ENCODE data around the gene HAUS7.
A peak's percentile ranks its signal among the peaks of the same experiment; 100 is the strongest.

The HAUS7 gene

DNA sequence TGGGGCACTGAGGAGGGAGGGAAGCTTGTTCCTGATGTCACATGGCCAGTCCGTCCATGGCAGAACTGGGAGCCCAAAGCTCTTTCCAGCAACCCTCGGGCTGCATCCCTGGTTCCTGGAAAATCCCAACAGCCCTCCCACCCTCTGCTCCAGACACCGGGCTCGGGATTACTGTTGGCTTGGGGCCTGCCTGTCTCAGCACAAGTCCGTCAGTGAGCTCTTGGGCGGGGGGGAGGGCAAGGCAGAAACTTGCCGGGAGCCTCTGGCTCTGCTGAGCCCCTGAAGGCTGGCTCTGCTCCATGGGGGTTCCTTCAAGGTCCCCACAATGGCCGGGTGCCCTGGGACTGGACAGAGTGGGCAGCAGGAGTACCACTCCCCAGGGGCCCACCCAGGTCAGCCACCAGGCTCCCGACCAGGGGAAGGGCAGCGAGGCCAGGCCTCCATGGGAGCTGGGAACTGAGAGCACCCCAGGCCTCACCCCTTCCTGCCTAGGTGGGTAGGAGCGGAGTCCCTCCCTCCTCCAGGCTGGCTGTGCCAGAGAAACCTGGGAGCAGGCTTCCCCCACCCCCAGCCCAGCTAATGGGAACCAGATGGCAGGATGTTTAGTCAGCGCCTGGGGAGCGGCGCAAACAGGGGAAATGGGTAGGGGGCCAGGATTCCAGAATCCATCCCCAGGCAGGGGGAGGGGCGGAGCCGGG is 6.4 kb upstream of the HAUS7 start:
- DNase-seq = no peak

GRCh38 chrX:153475751-153476281 is 5.4 kb upstream of the HAUS7 start:
- no peak for DNase-seq

GRCh38 chrX:153475271-153475670 is 4.9 kb upstream of the HAUS7 start:
- no peak for DNase-seq

- peak; percentile 44 for DNase-seq
Observed at GRCh38 chrX:153474718-153475117, 4.3 kb upstream of the HAUS7 start.

- DNase-seq = no peak
Observed at GRCh38 chrX:153474266-153474665, 3.9 kb upstream of the HAUS7 start.

DNA sequence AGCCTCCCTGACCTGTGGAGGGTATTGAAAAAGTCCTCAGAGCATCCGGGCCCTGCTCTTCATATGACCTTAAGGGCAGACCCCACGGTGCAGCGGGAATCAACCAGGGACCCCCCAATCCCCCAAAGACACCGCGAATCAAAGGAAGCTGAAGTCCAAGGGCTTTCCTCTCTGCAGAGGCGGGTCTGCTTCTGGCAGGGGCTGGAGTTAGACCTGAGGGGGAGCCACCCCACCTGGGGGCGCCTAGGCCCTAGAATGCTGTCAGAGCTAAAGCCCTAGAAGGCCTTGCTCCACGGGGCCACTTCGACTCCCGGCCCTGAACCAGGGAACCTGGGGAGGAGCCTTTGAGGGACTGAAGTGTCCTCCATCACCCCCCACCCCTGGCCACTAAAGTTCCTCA is 2.8 kb upstream of the HAUS7 start:
- no peak for DNase-seq

GRCh38 chrX:153471663-153472280 is 1.4 kb upstream of the HAUS7 start:
- DNase-seq = no peak

- no peak for DNase-seq
Observed at GRCh38 chrX:153469811-153470410, 465 bp downstream of the HAUS7 start.

DNA sequence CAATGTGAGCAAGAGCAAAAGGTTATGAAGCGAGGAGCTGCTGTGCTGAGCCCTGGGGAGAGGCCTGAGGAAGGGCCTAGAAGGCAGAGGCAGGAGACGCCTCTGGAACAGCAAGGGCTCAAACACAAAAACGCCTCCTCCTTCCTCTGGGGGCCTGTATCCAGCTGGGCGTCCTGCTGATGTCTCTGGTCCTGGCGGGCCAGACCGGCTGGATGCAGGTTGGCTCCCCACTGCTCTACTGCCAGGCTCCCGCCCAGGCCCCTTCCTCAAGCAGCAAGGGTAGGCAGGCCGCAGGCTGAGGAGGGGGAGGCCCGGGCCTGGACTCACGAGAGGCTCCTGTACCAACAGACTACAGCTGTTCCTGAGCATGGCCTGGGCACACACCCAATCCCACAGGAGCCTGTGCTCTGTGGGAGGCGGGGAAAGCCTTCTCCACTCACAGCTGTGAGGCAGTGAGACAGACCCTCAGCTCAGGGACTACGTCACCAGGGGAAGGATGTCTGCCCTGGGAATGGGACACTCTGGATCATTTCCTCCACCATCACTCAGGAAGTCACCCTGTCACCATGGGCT is 2.3 kb downstream of the HAUS7 start:
- no peak for DNase-seq

DNA sequence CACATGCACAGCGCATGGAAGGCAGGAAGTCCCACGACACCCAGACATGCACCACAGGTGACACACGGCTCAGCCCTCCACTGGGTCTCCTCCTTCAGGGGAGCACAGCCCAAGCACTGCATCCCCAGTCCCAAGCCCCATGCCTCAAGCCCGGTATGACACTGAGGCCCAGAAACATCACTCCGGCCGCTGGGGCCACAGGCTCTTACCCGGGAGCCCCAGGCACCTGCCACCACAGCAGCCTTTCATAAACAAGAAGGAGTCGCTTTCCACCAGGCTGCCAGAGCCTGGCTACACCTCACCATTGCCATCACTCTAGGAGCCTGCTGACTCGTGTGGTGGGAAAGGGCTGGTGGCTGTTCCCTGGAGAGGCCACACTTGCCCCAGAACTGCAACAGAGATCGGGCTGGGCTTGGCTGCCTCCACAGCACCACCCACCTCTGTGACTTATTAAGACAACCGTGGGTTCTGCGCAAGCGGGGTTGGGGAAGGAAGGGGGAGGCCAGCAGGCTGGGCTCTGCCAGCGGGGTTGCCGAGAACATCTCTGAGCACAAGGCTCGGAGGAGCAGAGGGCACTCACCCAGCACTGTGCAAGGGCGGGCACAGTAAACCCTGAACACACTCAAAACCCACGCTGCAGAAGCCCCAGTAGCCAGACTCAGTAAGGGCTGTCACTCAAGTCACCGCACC is 4.5 kb downstream of the HAUS7 start:
- no peak for DNase-seq

- no peak for DNase-seq
Observed at GRCh38 chrX:153464116-153464515, 6.3 kb downstream of the HAUS7 start.

GRCh38 chrX:153463556-153463955 is 6.8 kb downstream of the HAUS7 start:
- DNase-seq = no peak

DNA sequence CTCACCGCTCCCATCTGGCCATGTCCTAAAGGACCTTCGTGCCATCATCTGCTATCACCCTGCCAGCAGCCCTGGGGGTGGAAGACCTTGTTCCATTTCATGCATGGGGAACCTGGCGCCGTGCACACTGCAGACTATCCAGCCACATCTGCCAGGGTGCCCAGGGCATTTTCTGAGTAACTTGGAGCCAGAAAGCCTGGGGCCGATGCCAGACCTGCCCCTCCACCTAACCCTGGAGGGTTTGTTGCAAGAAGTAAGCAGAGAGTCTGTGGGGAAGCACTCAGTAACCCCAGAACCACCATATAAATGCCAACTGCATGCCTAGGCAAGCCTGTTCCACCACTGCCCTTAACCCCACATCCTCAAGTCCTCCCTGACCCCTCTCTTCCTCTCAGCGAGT is 7.3 kb downstream of the HAUS7 start:
- DNase-seq = no peak

DNA sequence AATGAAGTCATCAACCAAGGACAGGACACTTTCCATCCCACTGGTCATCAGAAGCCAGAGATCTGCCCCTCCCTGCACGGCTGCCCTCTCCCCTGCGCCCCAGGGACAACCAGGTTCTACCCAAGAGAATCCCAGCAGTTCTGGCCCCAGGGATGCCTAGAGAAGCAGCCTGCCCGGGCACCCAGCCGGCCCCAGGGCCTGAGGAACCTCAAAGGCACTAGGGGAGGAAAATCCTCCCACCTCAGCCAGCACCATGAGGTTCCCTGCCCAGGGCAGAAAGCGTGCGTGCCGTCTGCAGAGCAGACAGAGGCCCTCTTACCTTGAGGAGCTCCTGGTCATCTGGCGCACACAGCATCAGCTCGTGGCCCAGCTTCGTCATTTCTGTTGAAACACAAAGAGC is 8.1 kb downstream of the HAUS7 start:
- no peak for DNase-seq

DNA sequence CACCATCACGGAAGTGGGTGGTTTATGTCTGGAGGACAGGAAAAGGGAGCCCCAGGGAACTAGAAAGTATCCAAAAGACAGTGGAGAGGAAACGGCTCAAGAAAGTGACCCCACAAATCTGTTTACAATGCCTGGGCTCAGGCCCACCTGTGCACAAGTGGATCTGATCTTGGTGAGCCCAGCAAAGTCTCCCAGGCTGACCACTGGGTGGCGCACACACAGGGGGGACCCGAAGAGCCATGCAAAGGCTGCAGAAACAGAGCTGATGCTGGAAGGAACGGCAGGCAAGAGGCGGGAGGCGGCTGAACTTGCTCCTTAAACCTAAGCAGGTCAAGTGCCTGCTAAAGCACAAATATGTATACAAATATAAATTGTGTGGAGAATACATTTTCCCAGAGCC is 9.6 kb downstream of the HAUS7 start:
- peak; percentile 33 for DNase-seq

GRCh38 chrX:153459986-153460385 is 10.4 kb downstream of the HAUS7 start:
- DNase-seq = no peak

- DNase-seq = no peak
Observed at GRCh38 chrX:153458476-153458875, 11.9 kb downstream of the HAUS7 start.

- no peak for DNase-seq
Observed at GRCh38 chrX:153457827-153458466, 12.4 kb downstream of the HAUS7 start.

GRCh38 chrX:153457136-153457825 is 13.1 kb downstream of the HAUS7 start:
- no peak for DNase-seq

GRCh38 chrX:153456704-153457103 is 13.7 kb downstream of the HAUS7 start:
- no peak for DNase-seq

DNA sequence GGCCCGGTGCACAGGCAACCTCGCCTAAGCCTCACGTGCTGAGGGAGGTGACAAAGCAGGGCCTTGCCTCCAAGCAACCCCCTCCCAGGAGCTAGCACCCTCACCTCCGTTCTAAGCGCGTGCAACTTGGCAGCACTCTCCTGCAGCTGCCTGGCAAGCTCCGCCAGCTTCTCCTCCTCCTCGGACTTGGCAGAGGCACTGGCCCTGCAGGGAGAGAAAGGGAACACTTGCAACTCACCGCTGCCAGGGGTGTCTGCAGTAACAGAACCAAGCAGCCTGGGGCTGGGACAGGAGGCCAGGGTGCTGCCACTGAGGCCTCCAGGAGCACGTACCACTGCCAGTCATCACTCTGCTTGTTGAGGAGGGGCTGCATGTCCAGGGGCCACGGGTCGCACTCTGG is 14.2 kb downstream of the HAUS7 start:
- no peak for DNase-seq

GRCh38 chrX:153455571-153455970 is 14.8 kb downstream of the HAUS7 start:
- no peak for DNase-seq
